Measurements from ENCODE around the gene ESD. TPM values are rescaled to one million over a fixed set of nuclear protein-coding genes. Genes with fewer than 3 reads are reported as not detected.

The ESD gene
- total RNA-seq, 5 donors from 2014 or later (not counting 1 experiment from before 2014, with no cell fraction given): 32.4 to 52.1 (median 44.6) TPM

Other genes with a start within 250 kb of the ESD start
- 10 to 100 TPM; 16.0 to 21.8 (median 17.9) TPM for gene LRCH1, start 244.0 kb downstream of the ESD start, total RNA-seq
- not detected for gene HTR2A, start 99.9 kb upstream of the ESD start, total RNA-seq

Data from T-cell (primary cell).